ENCODE measurements around the gene GALNT17. TPM values are rescaled to one million over a fixed set of nuclear protein-coding genes. Genes with fewer than 3 reads are reported as not detected.

The GALNT17 gene
- total RNA-seq, 5 donors from 2014 or later (not counting 1 experiment from before 2014, with no cell fraction given), result 0.09 to 0.20 TPM; not detected in 3

DNA sequence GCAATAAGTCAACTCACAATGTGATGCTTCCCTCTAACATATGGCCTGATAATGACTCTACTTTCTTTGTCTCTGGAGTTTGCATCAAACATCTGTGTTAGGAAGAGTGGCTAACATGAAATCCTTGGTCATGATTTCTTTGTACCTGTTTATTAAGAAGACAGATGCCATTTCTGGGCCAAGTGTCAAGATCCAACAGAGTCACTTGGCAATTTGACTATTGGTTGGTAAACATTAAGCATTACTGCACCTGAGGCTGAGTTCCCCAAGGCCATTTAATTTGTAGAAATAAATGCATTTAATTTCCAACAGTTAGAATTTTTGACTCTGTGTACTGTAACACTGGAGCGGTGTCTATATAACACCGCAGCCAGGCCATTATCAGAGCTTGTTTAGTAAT, 403.7 kb downstream of the GALNT17 start:
- H3K4me3 Mint-ChIP-seq, result no peak overlapping the region
- no peaks in the 10 kb centered on the region for H3K4me1 ChIP-seq (ENCODE audit: control insufficient read depth in 1 of 2, extremely low read depth in 1 of 2, insufficient read depth in 2 of 2, low read length in 2 of 2)
- H3K4me1 Mint-ChIP-seq, result no peaks in the 10 kb centered on the region
- H3K27me3 Mint-ChIP-seq, result no peaks in the 10 kb centered on the region
- no peaks in the 10 kb centered on the region for H3K36me3 Mint-ChIP-seq
- H3K36me3 ChIP-seq (ENCODE audit: control insufficient read depth in 2 of 2, extremely low read depth in 1 of 2, insufficient read depth in 1 of 2, low read length in 1 of 2), result no peaks in the 10 kb centered on the region
- DNase-seq (no peak), ATAC-seq (replicated peaks in 1 of 4) (no peak)
- WGBS (ENCODE audit: insufficient coverage), result 87% methylated on average over 2 of the region's 2 CpGs
- H3K9me3 Mint-ChIP-seq, result peaks cover 14 to 24% (median 21%) of the 10 kb centered on the region in 3 donors
- CTCF ChIA-PET, result no interaction called here
- no peak overlapping the region for H3K4me3 ChIP-seq (ENCODE audit: control insufficient read depth in 1 of 2, extremely low read depth in 1 of 2, low read length in 1 of 2)
- H3K27ac ChIP-seq (ENCODE audit: low read length), result no peak overlapping the region
- no peak overlapping the region for H3K27ac Mint-ChIP-seq
- POLR2A ChIA-PET, result no interaction called here
- H3K27me3 ChIP-seq (replicated peaks in 1 of 2; ENCODE audit: control insufficient read depth in 2 of 2, extremely low read depth in 1 of 2, insufficient read depth in 2 of 2, low read length in 1 of 2), result no peaks in the 10 kb centered on the region
- H3K9me3 ChIP-seq, result no peaks in the 10 kb centered on the region

DNA sequence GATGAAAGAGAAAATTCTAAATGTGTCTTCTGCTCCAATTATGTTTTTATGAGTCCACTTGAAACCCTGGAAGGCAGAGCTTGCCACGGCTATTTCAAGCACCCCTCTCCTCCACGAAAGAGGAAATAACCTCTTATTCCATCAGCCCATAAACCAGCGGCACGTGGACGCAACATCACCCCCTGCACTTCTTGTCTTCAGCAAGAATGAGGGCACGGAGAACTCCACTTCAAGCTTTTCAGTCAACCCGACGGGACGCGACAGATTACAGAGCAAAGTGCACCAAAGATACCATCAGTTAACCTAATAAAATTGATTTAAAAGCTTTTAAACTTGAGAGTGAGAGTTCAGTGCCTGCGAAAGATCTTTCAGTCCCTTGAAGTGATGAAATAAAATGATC, 406.3 kb downstream of the GALNT17 start:
- H3K4me1 ChIP-seq (ENCODE audit: control insufficient read depth in 1 of 2, extremely low read depth in 1 of 2, insufficient read depth in 2 of 2, low read length in 2 of 2), result no peaks in the 10 kb centered on the region
- Mint-ChIP-seq H3K27ac (no peak overlapping the region), H3K9me3 (peaks cover 14 to 24% (median 21%) of the 10 kb centered on the region in 3 donors), H3K27me3 (no peaks in the 10 kb centered on the region), H3K4me1 (no peaks in the 10 kb centered on the region), H3K4me3 (no peak overlapping the region), H3K36me3 (no peaks in the 10 kb centered on the region)
- ChIA-PET CTCF (no interaction called here), POLR2A (no interaction called here)
- DNase-seq (no peak), ATAC-seq (replicated peaks in 1 of 4) (no peak)
- H3K9me3 ChIP-seq, result no peaks in the 10 kb centered on the region
- no peaks in the 10 kb centered on the region for H3K27me3 ChIP-seq (replicated peaks in 1 of 2; ENCODE audit: control insufficient read depth in 2 of 2, extremely low read depth in 1 of 2, insufficient read depth in 2 of 2, low read length in 1 of 2)
- no peak overlapping the region for H3K27ac ChIP-seq (ENCODE audit: low read length)
- no peak overlapping the region for H3K4me3 ChIP-seq (ENCODE audit: control insufficient read depth in 1 of 2, extremely low read depth in 1 of 2, low read length in 1 of 2)
- WGBS (ENCODE audit: insufficient coverage), result 0% methylated on average over 4 of the region's 11 CpGs
- H3K36me3 ChIP-seq (ENCODE audit: control insufficient read depth in 2 of 2, extremely low read depth in 1 of 2, insufficient read depth in 1 of 2, low read length in 1 of 2), result no peaks in the 10 kb centered on the region

DNA sequence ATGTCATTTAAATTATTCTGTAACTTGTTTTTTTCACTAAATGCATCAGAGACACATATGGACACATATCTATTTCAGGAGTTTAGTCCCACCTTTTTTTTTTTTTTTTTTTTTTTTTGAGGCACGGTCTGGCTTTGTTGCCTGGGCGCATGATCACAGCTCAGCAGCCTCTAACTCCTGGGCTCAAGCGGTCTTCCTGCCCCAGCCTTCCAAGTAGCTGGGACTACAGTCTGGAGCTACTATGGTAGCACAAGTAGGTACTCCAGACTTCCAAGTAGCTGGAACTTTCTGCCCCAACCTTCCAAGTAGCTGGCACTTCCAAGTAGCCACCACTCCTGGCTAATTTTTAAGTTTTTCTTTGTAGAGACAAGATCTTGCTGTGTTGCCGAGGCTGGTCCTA, 407.7 kb downstream of the GALNT17 start:
- CTCF ChIA-PET, result no interaction called here
- 94% methylated on average over 2 of the region's 4 CpGs for WGBS (ENCODE audit: insufficient coverage)
- Mint-ChIP-seq H3K36me3 (no peaks in the 10 kb centered on the region), H3K4me3 (no peak overlapping the region), H3K9me3 (peaks cover 10 to 16% (median 16%) of the 10 kb centered on the region in 3 donors), H3K4me1 (no peaks in the 10 kb centered on the region), H3K27ac (no peak overlapping the region), H3K27me3 (no peaks in the 10 kb centered on the region)
- H3K27ac ChIP-seq (ENCODE audit: low read length), result no peak overlapping the region
- no peaks in the 10 kb centered on the region for H3K9me3 ChIP-seq
- H3K36me3 ChIP-seq (ENCODE audit: control insufficient read depth in 2 of 2, extremely low read depth in 1 of 2, insufficient read depth in 1 of 2, low read length in 1 of 2), result no peaks in the 10 kb centered on the region
- H3K27me3 ChIP-seq (replicated peaks in 1 of 2; ENCODE audit: control insufficient read depth in 2 of 2, extremely low read depth in 1 of 2, insufficient read depth in 2 of 2, low read length in 1 of 2), result no peaks in the 10 kb centered on the region
- DNase-seq, result no peak
- no peak for ATAC-seq (replicated peaks in 1 of 4)
- POLR2A ChIA-PET, result no interaction called here
- no peaks in the 10 kb centered on the region for H3K4me1 ChIP-seq (ENCODE audit: control insufficient read depth in 1 of 2, extremely low read depth in 1 of 2, insufficient read depth in 2 of 2, low read length in 2 of 2)
- no peak overlapping the region for H3K4me3 ChIP-seq (ENCODE audit: control insufficient read depth in 1 of 2, extremely low read depth in 1 of 2, low read length in 1 of 2)

DNA sequence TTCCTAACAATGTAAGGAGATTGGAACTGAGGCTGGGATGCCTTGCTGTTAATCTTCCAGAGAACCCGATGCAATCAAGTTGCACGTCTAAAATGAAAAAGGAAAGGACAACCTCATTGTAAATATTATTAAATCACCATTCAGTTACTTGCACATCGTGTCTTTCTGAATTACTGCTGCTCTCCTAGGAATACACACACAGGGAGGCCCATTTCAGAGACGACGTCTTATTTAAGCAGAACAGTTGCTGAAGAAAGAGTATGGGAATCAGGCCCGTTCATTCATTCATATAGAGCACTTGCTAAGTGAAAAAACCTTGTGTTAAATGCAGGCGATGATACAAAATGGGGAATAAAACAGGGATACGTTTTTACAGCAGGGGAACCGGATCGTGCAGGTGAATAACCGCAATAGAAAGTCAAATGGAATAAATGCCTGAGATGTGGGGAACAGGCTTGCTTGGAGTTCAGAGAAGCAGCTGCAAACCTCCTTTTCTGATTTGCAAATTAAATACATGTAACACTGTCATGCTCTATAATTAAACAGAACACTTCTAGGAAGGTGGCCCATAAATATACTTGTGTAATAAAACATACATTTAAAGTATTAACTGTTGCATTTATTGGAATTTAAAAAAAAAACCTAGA, 409.9 kb downstream of the GALNT17 start:
- Histone ChIP-seq H3K27me3 (replicated peaks in 1 of 2; ENCODE audit: control insufficient read depth in 2 of 2, extremely low read depth in 1 of 2, insufficient read depth in 2 of 2, low read length in 1 of 2) (no peaks in the 10 kb centered on the region), H3K36me3 (ENCODE audit: control insufficient read depth in 2 of 2, extremely low read depth in 1 of 2, insufficient read depth in 1 of 2, low read length in 1 of 2) (no peaks in the 10 kb centered on the region), H3K9me3 (no peaks in the 10 kb centered on the region), H3K4me3 (ENCODE audit: control insufficient read depth in 1 of 2, extremely low read depth in 1 of 2, low read length in 1 of 2) (no peak overlapping the region), H3K27ac (ENCODE audit: low read length) (no peak overlapping the region), H3K4me1 (ENCODE audit: control insufficient read depth in 1 of 2, extremely low read depth in 1 of 2, insufficient read depth in 2 of 2, low read length in 2 of 2) (no peaks in the 10 kb centered on the region)
- DNase-seq (no peak), ATAC-seq (replicated peaks in 1 of 4) (no peak)
- Mint-ChIP-seq H3K36me3 (no peaks in the 10 kb centered on the region), H3K4me1 (no peaks in the 10 kb centered on the region), H3K4me3 (no peak overlapping the region), H3K27ac (no peak overlapping the region), H3K9me3 (peaks cover 4 to 9% (median 9%) of the 10 kb centered on the region in 3 donors), H3K27me3 (no peaks in the 10 kb centered on the region)
- WGBS (ENCODE audit: insufficient coverage), result 90% methylated on average over 5 of the region's 11 CpGs
- CTCF ChIA-PET, result no interaction called here
- POLR2A ChIA-PET, result no interaction called here

DNA sequence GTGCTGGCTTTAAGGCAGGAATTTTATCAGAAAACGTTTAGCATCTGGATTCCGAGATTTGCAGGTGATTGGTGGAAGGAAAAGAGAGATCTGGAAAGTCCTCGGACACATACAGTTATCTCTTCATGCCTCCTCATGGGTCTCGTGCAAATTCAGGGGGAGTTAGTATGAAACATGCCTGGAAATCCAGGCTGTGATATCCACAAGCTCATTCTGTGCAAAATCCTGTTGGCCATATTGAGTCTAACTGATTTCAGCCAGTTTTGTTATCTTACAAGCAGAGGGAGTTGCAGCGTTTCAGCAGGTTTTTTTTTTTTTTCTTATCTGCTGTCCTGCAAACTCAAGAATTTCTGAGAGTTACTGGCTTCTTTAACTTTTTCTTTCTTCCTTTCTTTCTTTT, 411.5 kb downstream of the GALNT17 start:
- no peaks in the 10 kb centered on the region for H3K4me1 ChIP-seq (ENCODE audit: control insufficient read depth in 1 of 2, extremely low read depth in 1 of 2, insufficient read depth in 2 of 2, low read length in 2 of 2)
- no peaks in the 10 kb centered on the region for H3K36me3 ChIP-seq (ENCODE audit: control insufficient read depth in 2 of 2, extremely low read depth in 1 of 2, insufficient read depth in 1 of 2, low read length in 1 of 2)
- POLR2A ChIA-PET, result interaction anchor here in 1 of 2 donors (0.7 kb wide), 1 partner anchor 416 kb away, joined by 3 read pairs; no protein-coding TSS in a partner anchor
- no peaks in the 10 kb centered on the region for H3K9me3 ChIP-seq
- H3K4me3 ChIP-seq (ENCODE audit: control insufficient read depth in 1 of 2, extremely low read depth in 1 of 2, low read length in 1 of 2), result no peak overlapping the region
- Mint-ChIP-seq H3K4me3 (no peak overlapping the region), H3K4me1 (no peaks in the 10 kb centered on the region), H3K27me3 (no peaks in the 10 kb centered on the region), H3K27ac (no peak overlapping the region), H3K36me3 (no peaks in the 10 kb centered on the region), H3K9me3 (peaks cover 2 to 8% (median 4%) of the 10 kb centered on the region in 3 donors)
- H3K27me3 ChIP-seq (replicated peaks in 1 of 2; ENCODE audit: control insufficient read depth in 2 of 2, extremely low read depth in 1 of 2, insufficient read depth in 2 of 2, low read length in 1 of 2), result no peaks in the 10 kb centered on the region
- WGBS (ENCODE audit: insufficient coverage), result no CpG with 5 or more reads among the region's 5 CpGs
- DNase-seq (no peak), ATAC-seq (replicated peaks in 1 of 4) (no peak)
- H3K27ac ChIP-seq (ENCODE audit: low read length), result no peak overlapping the region
- CTCF ChIA-PET, result no interaction called here

DNA sequence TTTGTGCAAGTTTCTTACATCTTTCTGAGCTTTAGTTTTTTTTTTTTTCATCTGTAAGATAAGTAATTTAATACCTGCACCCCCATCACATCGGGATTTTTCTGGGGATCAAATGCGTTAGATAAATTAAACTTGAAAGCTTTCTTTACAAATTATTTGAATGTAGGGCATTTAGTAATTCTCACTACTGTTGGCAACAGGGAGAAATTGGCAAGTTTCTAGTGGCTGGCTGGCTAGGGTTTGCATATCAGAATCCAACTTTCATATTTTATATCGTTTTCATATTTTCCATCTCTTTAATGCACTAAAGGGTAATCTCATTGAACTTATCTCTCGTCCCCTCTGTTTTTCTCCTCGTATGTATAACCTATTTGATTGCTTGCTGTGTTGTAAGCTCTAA, 412.9 kb downstream of the GALNT17 start:
- no peak overlapping the region for H3K27ac ChIP-seq (ENCODE audit: low read length)
- ChIA-PET CTCF (no interaction called here), POLR2A (no interaction called here)
- no peaks in the 10 kb centered on the region for H3K4me1 ChIP-seq (ENCODE audit: control insufficient read depth in 1 of 2, extremely low read depth in 1 of 2, insufficient read depth in 2 of 2, low read length in 2 of 2)
- H3K36me3 ChIP-seq (ENCODE audit: control insufficient read depth in 2 of 2, extremely low read depth in 1 of 2, insufficient read depth in 1 of 2, low read length in 1 of 2), result no peaks in the 10 kb centered on the region
- no peak overlapping the region for H3K4me3 ChIP-seq (ENCODE audit: control insufficient read depth in 1 of 2, extremely low read depth in 1 of 2, low read length in 1 of 2)
- Mint-ChIP-seq H3K36me3 (no peaks in the 10 kb centered on the region), H3K9me3 (peaks cover 2 to 13% (median 4%) of the 10 kb centered on the region in 3 donors), H3K4me3 (no peak overlapping the region), H3K27ac (no peak overlapping the region), H3K4me1 (no peaks in the 10 kb centered on the region), H3K27me3 (no peaks in the 10 kb centered on the region)
- no peaks in the 10 kb centered on the region for H3K9me3 ChIP-seq
- DNase-seq, result no peak
- no CpG with 5 or more reads among the region's 5 CpGs for WGBS (ENCODE audit: insufficient coverage)
- no peak for ATAC-seq (replicated peaks in 1 of 4)
- no peaks in the 10 kb centered on the region for H3K27me3 ChIP-seq (replicated peaks in 1 of 2; ENCODE audit: control insufficient read depth in 2 of 2, extremely low read depth in 1 of 2, insufficient read depth in 2 of 2, low read length in 1 of 2)

DNA sequence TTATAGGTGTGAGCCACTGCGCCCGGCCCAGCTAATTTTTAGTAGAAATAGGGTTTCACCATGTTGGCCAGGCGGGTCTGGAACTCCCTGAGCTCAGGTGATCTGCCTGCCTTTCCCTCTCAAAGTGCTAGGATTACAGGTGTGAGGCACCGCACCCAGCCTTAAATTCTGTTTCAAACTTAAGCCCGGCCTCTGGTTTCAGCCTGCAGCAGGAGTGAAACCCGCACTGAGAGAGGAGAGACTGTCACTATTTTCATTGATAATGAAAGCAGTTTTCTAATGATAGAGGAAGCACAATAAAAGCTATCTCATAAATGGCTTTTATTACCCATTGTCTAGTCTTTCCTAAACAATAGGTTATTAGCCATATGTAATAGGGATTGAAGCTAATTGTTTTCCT, 415.5 kb downstream of the GALNT17 start:
- H3K4me1 Mint-ChIP-seq, result no peaks in the 10 kb centered on the region
- 77% methylated on average over 3 of the region's 6 CpGs for WGBS (ENCODE audit: insufficient coverage)
- peaks cover 10 to 14% (median 14%) of the 10 kb centered on the region in 3 donors for H3K9me3 Mint-ChIP-seq

More for the DNA sequence above, 415.5 kb downstream of the GALNT17 start:
- no peak for ATAC-seq (replicated peaks in 1 of 4)
- no peaks in the 10 kb centered on the region for H3K4me1 ChIP-seq (ENCODE audit: control insufficient read depth in 1 of 2, extremely low read depth in 1 of 2, insufficient read depth in 2 of 2, low read length in 2 of 2)
- no peak overlapping the region for H3K4me3 Mint-ChIP-seq
- H3K36me3 ChIP-seq (ENCODE audit: control insufficient read depth in 2 of 2, extremely low read depth in 1 of 2, insufficient read depth in 1 of 2, low read length in 1 of 2), result no peaks in the 10 kb centered on the region
- H3K36me3 Mint-ChIP-seq, result no peaks in the 10 kb centered on the region
- H3K9me3 ChIP-seq, result no peaks in the 10 kb centered on the region
- no peaks in the 10 kb centered on the region for H3K27me3 Mint-ChIP-seq
- no peaks in the 10 kb centered on the region for H3K27me3 ChIP-seq (replicated peaks in 1 of 2; ENCODE audit: control insufficient read depth in 2 of 2, extremely low read depth in 1 of 2, insufficient read depth in 2 of 2, low read length in 1 of 2)
- H3K27ac ChIP-seq (ENCODE audit: low read length), result no peak overlapping the region
- CTCF ChIA-PET, result no interaction called here
- no peak overlapping the region for H3K27ac Mint-ChIP-seq
- POLR2A ChIA-PET, result no interaction called here
- H3K4me3 ChIP-seq (ENCODE audit: control insufficient read depth in 1 of 2, extremely low read depth in 1 of 2, low read length in 1 of 2), result no peak overlapping the region
- DNase-seq, result no peak
